HL-60 (cell line): ENCODE measurements around the gene UBE2QL1.

Source experiments
- CTCF ChIP-seq: IDR thresholded peaks from one replicate; pipeline ENCODE4 v1.5.1; 2011; ENCODE audit warnings: low read length, control low read depth, inconsistent platforms; ENCODE audit not compliant: insufficient read depth
- POLR2AphosphoS5 ChIP-seq: IDR thresholded peaks from 2 replicates; pipeline ENCODE4 v1.6.1; 2012; ENCODE audit warnings: low read depth
- SPI1 ChIP-seq: IDR thresholded peaks from 2 replicates; pipeline ENCODE4 v1.6.1; 2012; ENCODE audit warnings: low read depth, mild to moderate bottlenecking, borderline replicate concordance
- TF ChIP-seq, protein P1 (sequence below): IDR thresholded peaks from 2 replicates; pipeline ENCODE4 v1.6.1; 2012; ENCODE audit warnings: low read depth; ENCODE audit not compliant: insufficient replicate concordance

GRCh38 chr5:6522923-6523322 is 74.3 kb downstream of the UBE2QL1 start:
- no peak for TF ChIP-seq CTCF
- TF ChIP-seq POLR2AphosphoS5 = no peak
- TF ChIP-seq SPI1 = no peak
- TF ChIP-seq, protein P1, sequence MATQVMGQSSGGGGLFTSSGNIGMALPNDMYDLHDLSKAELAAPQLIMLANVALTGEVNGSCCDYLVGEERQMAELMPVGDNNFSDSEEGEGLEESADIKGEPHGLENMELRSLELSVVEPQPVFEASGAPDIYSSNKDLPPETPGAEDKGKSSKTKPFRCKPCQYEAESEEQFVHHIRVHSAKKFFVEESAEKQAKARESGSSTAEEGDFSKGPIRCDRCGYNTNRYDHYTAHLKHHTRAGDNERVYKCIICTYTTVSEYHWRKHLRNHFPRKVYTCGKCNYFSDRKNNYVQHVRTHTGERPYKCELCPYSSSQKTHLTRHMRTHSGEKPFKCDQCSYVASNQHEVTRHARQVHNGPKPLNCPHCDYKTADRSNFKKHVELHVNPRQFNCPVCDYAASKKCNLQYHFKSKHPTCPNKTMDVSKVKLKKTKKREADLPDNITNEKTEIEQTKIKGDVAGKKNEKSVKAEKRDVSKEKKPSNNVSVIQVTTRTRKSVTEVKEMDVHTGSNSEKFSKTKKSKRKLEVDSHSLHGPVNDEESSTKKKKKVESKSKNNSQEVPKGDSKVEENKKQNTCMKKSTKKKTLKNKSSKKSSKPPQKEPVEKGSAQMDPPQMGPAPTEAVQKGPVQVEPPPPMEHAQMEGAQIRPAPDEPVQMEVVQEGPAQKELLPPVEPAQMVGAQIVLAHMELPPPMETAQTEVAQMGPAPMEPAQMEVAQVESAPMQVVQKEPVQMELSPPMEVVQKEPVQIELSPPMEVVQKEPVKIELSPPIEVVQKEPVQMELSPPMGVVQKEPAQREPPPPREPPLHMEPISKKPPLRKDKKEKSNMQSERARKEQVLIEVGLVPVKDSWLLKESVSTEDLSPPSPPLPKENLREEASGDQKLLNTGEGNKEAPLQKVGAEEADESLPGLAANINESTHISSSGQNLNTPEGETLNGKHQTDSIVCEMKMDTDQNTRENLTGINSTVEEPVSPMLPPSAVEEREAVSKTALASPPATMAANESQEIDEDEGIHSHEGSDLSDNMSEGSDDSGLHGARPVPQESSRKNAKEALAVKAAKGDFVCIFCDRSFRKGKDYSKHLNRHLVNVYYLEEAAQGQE = no peak
